Stimulated activated CD4-positive, alpha-beta T cell treated with anti-CD3 and anti-CD28 coated beads, Interleukin-15, amount 100 ng/mL, for 48 hours (primary cell): ENCODE results near the gene LYPD6B.
A peak's percentile ranks its signal among the peaks of the same experiment; 100 is the strongest.

ENCODE experiments used
- DNase-seq, 2 donors: peaks; one replicate each; pipeline ENCODE4 v3.0.0-alpha.2; 2020; ENCODE audit warnings: low read depth in 2 of 2

LYPD6B gene, protein sequence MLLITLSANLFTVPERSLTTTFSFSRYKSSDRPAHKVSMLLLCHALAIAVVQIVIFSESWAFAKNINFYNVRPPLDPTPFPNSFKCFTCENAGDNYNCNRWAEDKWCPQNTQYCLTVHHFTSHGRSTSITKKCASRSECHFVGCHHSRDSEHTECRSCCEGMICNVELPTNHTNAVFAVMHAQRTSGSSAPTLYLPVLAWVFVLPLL

GRCh38 chr2:149038442-149039212 is at the start of gene LYPD6B:
Gene LYPD6B, plus strand, starts transcription at chr2:149038699. Its CDS starts 92,250 bp downstream, at chr2:149130949.
- no peak for DNase-seq

DNA sequence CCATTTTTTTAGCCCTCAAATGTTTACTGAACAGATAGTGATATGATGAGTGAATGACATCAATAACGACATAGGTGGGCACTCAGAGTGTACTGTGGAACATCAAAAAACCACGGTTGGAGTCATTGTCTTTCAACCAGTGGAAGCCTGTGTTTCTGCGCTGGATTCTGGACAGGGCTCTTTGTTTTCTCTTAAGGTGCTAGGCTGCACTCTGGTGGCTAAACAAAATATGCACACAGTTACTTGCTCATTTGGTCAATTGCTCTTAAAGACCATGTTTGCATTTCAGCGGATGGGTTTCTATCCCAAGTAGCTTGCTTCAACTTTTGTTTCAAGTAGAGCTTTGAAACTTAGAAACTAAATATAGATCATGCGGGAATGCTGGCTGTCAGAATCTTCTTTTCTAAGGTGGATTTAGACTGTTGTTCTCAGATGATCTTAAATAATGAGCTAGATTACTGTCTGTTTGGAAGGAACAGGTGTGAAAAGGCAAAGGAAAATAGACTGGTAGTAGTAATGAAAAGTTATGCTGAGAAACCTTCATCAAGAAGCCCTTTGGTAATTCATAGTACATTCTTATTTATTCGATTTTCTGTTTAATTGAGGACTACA is 48.5 kb upstream of the LYPD6B start:
- DNase-seq, result peak; percentile 15 to 20

DNA sequence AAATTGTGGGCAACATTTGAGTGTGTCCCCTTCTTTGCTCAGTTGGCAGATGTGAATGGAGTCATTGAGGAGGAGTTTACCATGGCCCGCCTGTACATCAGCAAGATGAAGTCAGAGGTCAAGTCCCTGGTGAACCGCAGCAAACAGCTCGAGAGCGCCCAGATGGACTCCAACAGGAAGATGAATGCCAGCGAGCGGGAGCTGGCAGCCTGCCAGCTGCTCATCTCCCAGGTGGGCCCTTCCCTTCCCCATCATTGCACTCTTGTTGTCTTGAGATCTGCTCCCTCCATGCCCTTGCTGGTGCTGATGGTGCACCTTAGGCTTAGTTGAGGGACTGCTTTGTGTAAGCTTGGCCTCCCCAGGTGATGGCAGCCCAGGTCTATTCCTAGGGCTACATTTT is 47.5 kb upstream of the LYPD6B start:
- DNase-seq, result no peak

GRCh38 chr2:148992448-148992847 is 46.1 kb upstream of the LYPD6B start:
- DNase-seq, result no peak

DNA sequence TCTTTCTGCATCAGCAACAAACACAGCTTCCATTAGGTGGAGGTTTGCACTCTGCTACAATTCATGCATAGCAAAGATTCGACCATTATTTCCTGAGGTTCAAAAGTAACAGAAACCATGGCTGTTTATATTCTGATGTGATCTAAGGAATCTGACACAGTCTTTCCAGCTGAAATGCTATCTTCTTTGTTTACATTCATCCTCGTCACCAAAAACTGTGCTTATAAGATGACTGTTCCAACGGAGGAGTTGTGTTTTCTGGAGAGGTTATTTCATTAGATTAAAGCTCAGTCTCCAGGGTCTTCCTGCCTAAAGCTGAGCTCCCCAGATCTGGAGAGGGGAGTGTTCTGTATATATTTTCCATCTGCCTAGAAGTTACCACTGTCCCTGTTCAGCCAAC is 45.1 kb upstream of the LYPD6B start:
- no peak for DNase-seq

GRCh38 chr2:148994341-148994740 is 44.2 kb upstream of the LYPD6B start:
- DNase-seq, result no peak

DNA sequence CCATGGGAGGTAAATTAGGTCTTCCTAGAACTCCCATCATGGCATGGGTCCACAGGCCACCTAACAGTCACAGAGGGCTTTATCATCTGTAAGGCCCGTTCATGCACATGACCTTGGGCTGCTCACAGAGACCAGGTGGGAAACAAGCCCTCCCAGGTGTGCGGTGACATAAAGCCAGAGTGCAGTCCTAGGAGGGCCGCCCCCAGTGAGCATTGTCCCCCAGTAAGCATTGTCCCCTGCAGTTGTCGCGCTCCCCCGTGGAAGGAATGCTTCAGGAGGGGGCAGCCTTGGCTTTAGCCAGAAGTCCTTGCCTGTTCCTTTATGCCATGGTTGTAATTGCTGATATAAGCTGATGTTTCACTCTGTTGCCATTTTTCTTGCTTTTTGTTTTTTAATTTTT is 41.7 kb upstream of the LYPD6B start:
- no peak for DNase-seq

- no peak for DNase-seq
These were observed 40.2 kb upstream of the LYPD6B start for GRCh38 chr2:148998165-148998830.

DNA sequence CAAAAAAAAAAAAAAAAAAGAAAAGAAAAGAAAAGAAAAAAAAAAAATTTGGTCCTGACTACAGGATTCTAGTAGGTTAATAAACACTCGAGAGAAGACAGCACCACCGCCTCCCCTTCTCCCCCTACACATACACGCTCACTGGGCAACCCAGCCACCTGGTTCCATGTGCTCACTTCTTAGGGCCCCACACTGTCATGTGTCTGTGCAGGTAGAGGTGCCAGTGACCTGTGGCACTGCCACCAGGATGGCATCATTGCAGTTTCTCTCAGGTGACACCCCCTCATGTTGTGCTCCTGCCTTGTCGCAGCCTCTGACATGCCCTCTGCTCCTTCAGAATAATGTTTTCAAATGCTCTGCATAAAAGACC is 39.7 kb upstream of the LYPD6B start:
- no peak for DNase-seq

DNA sequence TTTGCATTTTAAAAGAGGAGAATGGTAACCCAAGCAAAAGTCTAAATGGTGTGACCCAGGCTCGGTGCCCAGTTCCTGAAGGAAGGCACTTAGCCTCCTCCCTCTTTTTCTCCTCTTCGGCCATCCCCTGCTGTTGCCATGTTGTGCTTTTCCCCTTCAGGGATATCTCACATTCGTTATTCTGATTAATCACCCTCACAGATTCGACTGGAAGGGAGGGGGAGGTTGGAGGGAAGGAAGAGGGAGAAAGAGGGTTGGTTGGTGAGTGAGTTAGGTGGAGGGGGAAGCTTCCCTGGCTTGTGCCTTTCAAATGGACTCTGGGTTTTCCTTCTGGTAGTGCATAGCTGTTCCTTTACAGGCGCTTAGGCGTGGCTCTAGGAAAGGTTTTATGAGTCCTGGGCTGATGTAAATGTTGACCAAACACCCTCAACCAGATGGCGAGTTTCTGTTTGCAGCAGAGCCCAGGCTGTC is 39.0 kb upstream of the LYPD6B start:
- no peak for DNase-seq

GRCh38 chr2:149000158-149000938 is 38.2 kb upstream of the LYPD6B start:
- DNase-seq, result no peak

- DNase-seq, result no peak
These were observed 37.0 kb upstream of the LYPD6B start for GRCh38 chr2:149001496-149001895.

DNA sequence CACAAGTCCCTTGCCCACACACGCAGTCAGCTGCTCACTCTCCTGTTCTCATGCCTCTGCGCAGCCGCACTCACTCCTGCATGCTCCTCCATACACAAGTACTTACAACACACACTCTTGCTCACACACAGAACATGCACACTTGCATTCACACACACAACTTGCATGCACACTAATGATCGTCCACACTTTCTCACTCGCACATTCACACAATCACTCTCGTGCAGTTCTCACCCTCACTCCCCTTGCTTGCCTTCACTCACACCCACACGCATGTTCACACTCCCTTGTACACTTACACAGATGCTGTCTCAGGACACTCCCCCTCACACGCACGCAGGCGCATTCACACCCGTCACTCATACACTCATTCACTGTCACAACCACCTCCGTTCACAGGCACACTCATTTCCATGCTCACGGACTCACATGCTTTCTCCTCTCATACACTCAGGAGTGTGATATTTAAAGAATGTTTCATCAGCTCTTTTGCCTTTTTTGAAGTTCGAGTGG is 36.1 kb upstream of the LYPD6B start:
- no peak for DNase-seq

GRCh38 chr2:149002891-149003740 is 35.4 kb upstream of the LYPD6B start:
- DNase-seq, result no peak

DNA sequence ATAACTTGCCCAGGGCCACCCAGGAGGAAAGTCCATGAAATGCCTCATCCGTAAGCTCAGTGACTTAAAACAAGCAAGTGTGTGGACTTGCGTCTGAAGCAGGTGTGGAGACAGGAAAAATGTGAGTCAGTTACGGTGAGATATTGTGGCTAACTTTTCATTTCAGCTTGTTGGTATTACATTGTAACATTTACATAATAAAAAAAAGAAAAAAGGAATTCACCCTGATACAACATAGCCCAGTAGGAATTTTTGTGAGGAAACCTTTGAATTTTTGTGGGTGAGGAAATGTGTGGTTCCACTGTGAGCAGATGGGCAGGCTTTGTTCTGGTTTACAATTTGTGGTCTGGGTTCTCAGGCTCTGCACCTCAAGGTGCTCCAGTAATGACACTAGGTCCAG is 33.7 kb upstream of the LYPD6B start:
- DNase-seq, result no peak

GRCh38 chr2:149005471-149006077 is 32.9 kb upstream of the LYPD6B start:
- DNase-seq, result no peak

GRCh38 chr2:149006883-149007543 is 31.5 kb upstream of the LYPD6B start:
- no peak for DNase-seq

DNA sequence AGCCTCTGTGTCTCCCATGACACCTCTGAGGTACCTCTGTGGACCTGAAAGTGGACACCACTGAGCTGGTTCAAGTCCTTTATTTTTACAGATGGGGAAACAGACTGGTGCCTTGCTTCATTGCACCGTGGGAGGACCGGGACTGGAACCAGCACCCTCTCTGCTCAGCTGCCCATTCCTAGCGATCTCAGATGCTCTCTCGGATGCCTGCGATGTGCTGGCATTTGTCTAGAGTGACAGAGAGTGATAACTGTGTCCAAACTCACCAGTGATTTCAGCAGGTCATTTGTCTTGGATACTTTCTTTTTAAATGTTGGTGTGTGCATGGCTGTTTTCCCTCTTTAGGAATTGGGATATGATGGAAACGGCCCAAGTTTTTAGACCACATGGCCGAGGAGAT is 30.1 kb upstream of the LYPD6B start:
- no peak for DNase-seq
